AG04450 (cell line): ENCODE data around the gene PRPSAP2. TPM values are rescaled to one million over a fixed set of nuclear protein-coding genes. Genes with fewer than 3 reads are reported as not detected.

ENCODE experiments used
- CTCF ChIA-PET: fragments of 300-600, 350-600 bp; formaldehyde crosslinking; extraction: SDS; loops from one replicate; lab custom pipeline; 2022; ENCODE audit warnings: antibody characterized with exemption, inconsistent platforms; lab: Charles Lee
- POLR2A ChIA-PET: fragments of 350-600 bp; formaldehyde crosslinking; extraction: SDS; loops from one replicate; lab custom pipeline; 2021; ENCODE audit warnings: antibody characterized with exemption, inconsistent platforms; lab: Yijun Ruan, JAX
- DNase-seq: peaks from one replicate; pipeline ENCODE4 v3.0.0-alpha.2; 2011; ENCODE audit warnings: low read depth, low spot score
- H3K27ac ChIP-seq: one replicate; pipeline ENCODE4 v1.5.1; 2012; ENCODE audit warnings: low read depth, low read length, control low read depth
- H3K27me3 ChIP-seq: one replicate; pipeline ENCODE4 v1.6.0; 2012; ENCODE audit warnings: low read length; ENCODE audit not compliant: control insufficient read depth, insufficient read depth
- H3K4me3 ChIP-seq: 2 replicates; pipeline ENCODE4 v1.5.1; 2011; ENCODE audit warnings: mild to moderate bottlenecking, low read depth, low read length, control low read depth
- H3K9me3 ChIP-seq: 2 replicates; pipeline ENCODE4 v1.5.1; 2012; ENCODE audit warnings: low read length; ENCODE audit not compliant: control insufficient read depth, insufficient read depth
- CTCF ChIP-seq: IDR thresholded peaks from 2 replicates; pipeline ENCODE4 v1.5.1; 2011; ENCODE audit warnings: low read depth, low read length, control low read depth, inconsistent platforms
- polyA plus RNA-seq: library from polyadenylated mRNA; depleted of rRNA; stranded (reverse); fragments of >200 nt; gene quantifications from 2 replicates; pipeline ENCODE4 v1.2.3, GENCODE V29; 2011

The PRPSAP2 gene
- polyA plus RNA-seq, 1 experiment: 33.9 TPM

DNA sequence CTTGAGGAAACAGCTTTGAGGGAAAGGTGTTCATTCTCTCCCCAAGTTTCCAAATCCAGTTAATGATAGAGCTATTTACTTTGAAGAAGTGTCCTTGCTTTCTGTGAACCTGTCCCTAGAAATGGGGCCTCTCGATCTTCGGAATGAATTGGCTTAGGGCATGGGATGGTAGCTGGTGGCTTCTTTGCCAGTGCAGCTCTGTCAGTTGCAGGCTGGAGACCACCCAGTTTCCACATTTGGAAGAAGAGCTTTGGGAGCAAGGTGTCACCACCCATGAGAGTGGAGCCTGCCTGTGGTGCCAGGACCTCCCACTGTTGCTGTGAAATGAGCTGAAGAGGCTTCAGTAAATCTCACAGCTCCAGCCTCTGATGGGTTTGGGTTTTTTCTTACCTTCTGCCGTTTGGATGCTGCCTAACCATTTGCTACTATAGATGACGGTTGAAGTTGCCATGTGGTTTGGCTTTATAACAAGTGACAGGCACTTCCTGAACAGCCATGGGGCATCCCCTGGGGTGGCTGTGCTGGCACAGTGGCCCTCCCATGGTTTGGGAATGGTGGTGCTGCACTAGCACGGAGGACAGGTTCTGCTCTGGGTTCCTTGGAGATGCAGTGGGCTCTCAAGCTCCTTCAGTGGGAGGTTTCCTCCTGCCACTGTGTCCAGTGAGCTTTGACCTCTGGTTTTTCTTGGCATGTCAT, 74.6 kb downstream of the PRPSAP2 start:
- H3K27ac ChIP-seq: no peak overlapping the region
- ChIA-PET CTCF (interaction anchor here (1.6 kb wide), 1 partner anchor 29 kb away, joined by 6 read pairs; no protein-coding TSS in a partner anchor), POLR2A (no interaction called here)
- no peaks in the 10 kb centered on the region for H3K9me3 ChIP-seq
- TF ChIP-seq CTCF: no peak
- H3K4me3 ChIP-seq: no peak overlapping the region
- H3K27me3 ChIP-seq: no peaks in the 10 kb centered on the region
- DNase-seq: no peak

- ChIA-PET POLR2A (no interaction called here), CTCF (interaction anchor here (0.7 kb wide), 1 partner anchor 28 kb away, joined by 3 read pairs; no protein-coding TSS in a partner anchor)
- no peak overlapping the region for H3K27ac ChIP-seq
- DNase-seq: no peak
- no peaks in the 10 kb centered on the region for H3K9me3 ChIP-seq
- TF ChIP-seq CTCF: no peak
- H3K27me3 ChIP-seq: no peaks in the 10 kb centered on the region
- H3K4me3 ChIP-seq: no peak overlapping the region
Observed at GRCh38 chr17:18933102-18934058, 75.4 kb downstream of the PRPSAP2 start.

GRCh38 chr17:18937981-18938691, 80.2 kb downstream of the PRPSAP2 start:
- CTCF ChIA-PET: interaction anchor here (1.3 kb wide), 1 partner anchor 23 kb away, joined by 4 read pairs; no protein-coding TSS in a partner anchor
- no peak for TF ChIP-seq CTCF
- POLR2A ChIA-PET: interaction anchor here (0.6 kb wide), 1 partner anchor 1442 kb away, joined by 4 read pairs; the partner anchor contains the start of gene RASD1
- Histone ChIP-seq H3K27ac (no peak overlapping the region), H3K4me3 (no peak overlapping the region), H3K27me3 (no peaks in the 10 kb centered on the region), H3K9me3 (no peaks in the 10 kb centered on the region)
- no peak for DNase-seq

GRCh38 chr17:18938692-18939023, 80.7 kb downstream of the PRPSAP2 start:
- H3K4me3 ChIP-seq: no peak overlapping the region
- POLR2A ChIA-PET: interaction anchor here (0.6 kb wide), 1 partner anchor 1442 kb away, joined by 4 read pairs; the partner anchor contains the start of gene RASD1
- CTCF ChIA-PET: no interaction called here
- no peaks in the 10 kb centered on the region for H3K9me3 ChIP-seq
- no peak for DNase-seq
- no peaks in the 10 kb centered on the region for H3K27me3 ChIP-seq
- H3K27ac ChIP-seq: no peak overlapping the region
- no peak for TF ChIP-seq CTCF
